Loucy (cell line): ENCODE measurements around the gene PIAS2.

Source experiments
- H2AFZ ChIP-seq: fragments of 200-600 bp; sonication (generic); 2 replicates; pipeline ENCODE4 v1.6.0; 2016; ENCODE audit warnings: antibody characterized with exemption, mild to moderate bottlenecking, low read length, moderate library complexity
- H3F3A ChIP-seq: fragments of 200-600 bp; 2 replicates; pipeline ENCODE4 v1.6.0; 2016; ENCODE audit warnings: antibody characterized with exemption, low read depth, mild to moderate bottlenecking
- H3K27me3 ChIP-seq: fragments of 200-600 bp; sonication (generic); 2 replicates; pipeline ENCODE4 v1.6.1; 2014; ENCODE audit warnings: low read length, mild to moderate bottlenecking; ENCODE audit not compliant: insufficient read depth, poor library complexity, severe bottlenecking
- H3K36me3 ChIP-seq: fragments of 200-600 bp; sonication (generic); 2 replicates; pipeline ENCODE4 v1.6.1; 2016; ENCODE audit warnings: low read length; ENCODE audit not compliant: insufficient read depth
- H3K4me1 ChIP-seq: fragments of 200-600 bp; sonication (generic); 2 replicates; pipeline ENCODE4 v1.5.1; 2014; ENCODE audit warnings: low read length, mild to moderate bottlenecking; ENCODE audit not compliant: insufficient read depth, poor library complexity, severe bottlenecking
- H3K4me2 ChIP-seq: fragments of 200-600 bp; sonication (generic); 2 replicates; pipeline ENCODE4 v1.6.0; 2014; ENCODE audit warnings: antibody characterized with exemption, low read length, low read depth, mild to moderate bottlenecking; ENCODE audit not compliant: poor library complexity, severe bottlenecking
- H3K4me3 ChIP-seq: fragments of 200-600 bp; sonication (generic); 2 replicates; pipeline ENCODE4 v1.5.1; 2014; ENCODE audit warnings: low read length, mild to moderate bottlenecking, mixed read lengths; ENCODE audit not compliant: poor library complexity, severe bottlenecking
- H3K79me2 ChIP-seq: fragments of 200-600 bp; sonication (generic); 2 replicates; pipeline ENCODE4 v1.6.1; 2014; ENCODE audit warnings: low read length; ENCODE audit not compliant: insufficient read depth
- H3K9ac ChIP-seq: fragments of 200-600 bp; sonication (generic); 2 replicates; pipeline ENCODE4 v1.6.0; 2014; ENCODE audit warnings: mild to moderate bottlenecking, low read depth, low read length, moderate library complexity; ENCODE audit not compliant: poor library complexity, severe bottlenecking
- H3K9me2 ChIP-seq: fragments of 200-600 bp; sonication (generic); replicated peaks from 2 replicates; pipeline ENCODE4 v1.6.1; 2016; ENCODE audit warnings: low read depth, low read length, mixed read lengths
- H3K9me3 ChIP-seq: fragments of 200-600 bp; sonication (generic); 2 replicates; pipeline ENCODE4 v1.6.1; 2014; ENCODE audit warnings: mild to moderate bottlenecking, antibody characterized with exemption, low read length, low read depth; ENCODE audit not compliant: insufficient read depth
- H4K20me1 ChIP-seq: fragments of 200-600 bp; sonication (generic); 2 replicates; pipeline ENCODE4 v1.6.0; 2014; ENCODE audit warnings: antibody characterized with exemption, low read length, mild to moderate bottlenecking; ENCODE audit not compliant: insufficient read depth, poor library complexity, severe bottlenecking
- EZH2phosphoT487 ChIP-seq: fragments of 200-600 bp; IDR thresholded peaks from 2 replicates; pipeline ENCODE4 v1.6.1; 2018; ENCODE audit warnings: antibody characterized with exemption, mild to moderate bottlenecking, moderate library complexity, borderline replicate concordance
- TF ChIP-seq, protein P1 (sequence below): fragments of 200-600 bp; sonication (generic); conservative IDR thresholded peaks from 2 replicates; pipeline ENCODE4 v1.5.1; 2014; ENCODE audit warnings: mild to moderate bottlenecking, antibody characterized with exemption, low read length

The PIAS2 gene

DNA sequence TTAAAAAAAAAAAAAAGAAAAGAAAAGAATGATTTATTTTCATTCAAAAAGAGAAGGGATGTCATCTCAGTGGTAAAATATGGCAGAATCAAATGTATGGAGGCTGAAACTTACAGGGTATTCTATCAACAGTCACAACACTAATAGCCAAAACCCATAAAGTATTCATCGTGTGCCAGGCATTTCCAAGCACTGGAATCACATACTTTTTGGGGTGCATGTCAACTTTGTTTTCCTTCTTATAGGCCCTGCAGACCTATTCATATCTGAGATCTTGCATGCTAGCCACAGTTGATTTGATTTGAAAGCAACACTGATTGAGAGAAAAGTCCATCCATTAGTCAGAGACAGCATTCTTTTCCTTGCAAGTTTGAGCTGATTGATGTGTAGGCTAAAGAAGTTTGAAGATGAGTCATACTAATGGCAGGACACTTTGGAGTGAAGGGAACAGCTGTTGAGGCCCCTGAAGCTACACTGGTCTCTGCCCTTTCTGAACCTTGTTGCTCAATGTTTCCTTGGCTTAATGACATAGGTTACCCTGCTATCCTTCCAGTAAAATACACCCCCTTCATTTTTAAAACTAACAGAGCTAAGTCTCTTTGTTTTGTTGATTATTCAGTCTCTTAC lies 22.1 kb upstream of the PIAS2 start:
- Histone ChIP-seq H3K9ac (no peak overlapping the region), H3K4me1 (peaks cover 6% of the 10 kb centered on the region), H3K36me3 (no peaks in the 10 kb centered on the region), H3K9me3 (no peaks in the 10 kb centered on the region), H3K79me2 (no peaks in the 10 kb centered on the region), H3K27me3 (no peaks in the 10 kb centered on the region), H2AFZ (no peak overlapping the region), H3K9me2 (no peaks in the 10 kb centered on the region), H3K4me3 (no peak overlapping the region), H4K20me1 (no peaks in the 10 kb centered on the region), H3K4me2 (no peak overlapping the region), H3F3A (no peaks in the 10 kb centered on the region)
- TF ChIP-seq, protein P1, sequence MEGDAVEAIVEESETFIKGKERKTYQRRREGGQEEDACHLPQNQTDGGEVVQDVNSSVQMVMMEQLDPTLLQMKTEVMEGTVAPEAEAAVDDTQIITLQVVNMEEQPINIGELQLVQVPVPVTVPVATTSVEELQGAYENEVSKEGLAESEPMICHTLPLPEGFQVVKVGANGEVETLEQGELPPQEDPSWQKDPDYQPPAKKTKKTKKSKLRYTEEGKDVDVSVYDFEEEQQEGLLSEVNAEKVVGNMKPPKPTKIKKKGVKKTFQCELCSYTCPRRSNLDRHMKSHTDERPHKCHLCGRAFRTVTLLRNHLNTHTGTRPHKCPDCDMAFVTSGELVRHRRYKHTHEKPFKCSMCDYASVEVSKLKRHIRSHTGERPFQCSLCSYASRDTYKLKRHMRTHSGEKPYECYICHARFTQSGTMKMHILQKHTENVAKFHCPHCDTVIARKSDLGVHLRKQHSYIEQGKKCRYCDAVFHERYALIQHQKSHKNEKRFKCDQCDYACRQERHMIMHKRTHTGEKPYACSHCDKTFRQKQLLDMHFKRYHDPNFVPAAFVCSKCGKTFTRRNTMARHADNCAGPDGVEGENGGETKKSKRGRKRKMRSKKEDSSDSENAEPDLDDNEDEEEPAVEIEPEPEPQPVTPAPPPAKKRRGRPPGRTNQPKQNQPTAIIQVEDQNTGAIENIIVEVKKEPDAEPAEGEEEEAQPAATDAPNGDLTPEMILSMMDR, result no peak
- TF ChIP-seq EZH2phosphoT487, result no peak

GRCh38 chr18:46920653-46921052 lies 3.3 kb upstream of the PIAS2 start:
- H3F3A ChIP-seq, result 0 out of 2 replicates have a peak, but pooled peaks cover 3% of the 10 kb centered on the region
- no peaks in the 10 kb centered on the region for H3K36me3 ChIP-seq
- TF ChIP-seq, protein P1, result no peak
- no peak for TF ChIP-seq EZH2phosphoT487
- H3K9ac ChIP-seq, result no peak overlapping the region
- H3K27me3 ChIP-seq, result no peaks in the 10 kb centered on the region
- peaks cover 23% of the 10 kb centered on the region for H3K4me1 ChIP-seq
- H3K9me2 ChIP-seq, result no peaks in the 10 kb centered on the region
- no peaks in the 10 kb centered on the region for H3K9me3 ChIP-seq
- H2AFZ ChIP-seq, result no peak overlapping the region
- H4K20me1 ChIP-seq, result peaks cover 10% of the 10 kb centered on the region
- H3K79me2 ChIP-seq, result peaks cover 23% of the 10 kb centered on the region
- no peak overlapping the region for H3K4me3 ChIP-seq
- no peak overlapping the region for H3K4me2 ChIP-seq

DNA sequence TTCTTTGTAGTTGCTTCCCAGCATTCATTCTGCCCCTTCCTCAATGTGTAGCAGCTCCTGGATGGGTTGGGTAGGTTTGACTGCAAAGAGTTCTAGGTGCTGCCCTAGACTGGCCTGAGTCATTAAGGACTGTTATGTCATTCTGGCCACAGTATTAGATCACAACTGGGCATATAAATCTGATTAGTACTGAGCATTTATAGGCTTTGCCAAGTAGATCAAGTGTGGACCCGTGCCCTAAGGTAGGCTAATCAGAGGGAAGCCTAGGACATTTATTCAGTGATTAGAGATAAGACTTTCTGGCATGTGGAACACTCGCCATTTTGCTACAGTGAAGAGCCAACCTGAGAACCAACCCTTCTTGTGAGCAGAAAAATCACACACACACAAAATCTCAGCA lies 2.8 kb upstream of the PIAS2 start:
- no peaks in the 10 kb centered on the region for H3K9me3 ChIP-seq
- peaks cover 27% of the 10 kb centered on the region for H3K4me1 ChIP-seq
- no peaks in the 10 kb centered on the region for H3K36me3 ChIP-seq
- no peaks in the 10 kb centered on the region for H3K9me2 ChIP-seq
- peaks cover 16% of the 10 kb centered on the region for H4K20me1 ChIP-seq
- peaks cover 29% of the 10 kb centered on the region for H3K79me2 ChIP-seq
- H2AFZ ChIP-seq, result no peak overlapping the region
- no peaks in the 10 kb centered on the region for H3K27me3 ChIP-seq
- H3K4me3 ChIP-seq, result no peak overlapping the region
- H3K4me2 ChIP-seq, result no peak overlapping the region
- no peak overlapping the region for H3K9ac ChIP-seq
- 0 out of 2 replicates have a peak, but pooled peaks cover 3% of the 10 kb centered on the region for H3F3A ChIP-seq
- TF ChIP-seq, protein P1, result no peak
- no peak for TF ChIP-seq EZH2phosphoT487
